Osteocyte (in vitro differentiated cells): Measurements from ENCODE around the gene RGS5. TPM values are rescaled to one million over a fixed set of nuclear protein-coding genes. Genes with fewer than 3 reads are reported as not detected.

Source experiments
- DNase-seq: peaks from one replicate; pipeline ENCODE4 v3.0.0; 2021; ENCODE audit warnings: mixed read lengths; ENCODE audit not compliant: unreplicated experiment; ENCODE audit errors: extremely low spot score
- H3K27ac Mint-ChIP-seq: one replicate; pipeline ENCODE4 v1.8.0; 2021; ENCODE audit warnings: mild to moderate bottlenecking, mixed read lengths; ENCODE audit not compliant: unreplicated experiment
- H3K27me3 Mint-ChIP-seq: one replicate; pipeline ENCODE4 v1.8.0; 2021; ENCODE audit warnings: mixed read lengths; ENCODE audit not compliant: unreplicated experiment
- H3K36me3 Mint-ChIP-seq: one replicate; pipeline ENCODE4 v1.8.0; 2021; ENCODE audit warnings: mixed read lengths; ENCODE audit not compliant: unreplicated experiment
- H3K4me1 Mint-ChIP-seq: one replicate; pipeline ENCODE4 v1.8.0; 2021; ENCODE audit warnings: mixed read lengths; ENCODE audit not compliant: unreplicated experiment
- H3K4me3 Mint-ChIP-seq: one replicate; pipeline ENCODE4 v1.8.0; 2021; ENCODE audit warnings: mild to moderate bottlenecking, moderate library complexity, mixed read lengths; ENCODE audit not compliant: unreplicated experiment
- H3K9me3 Mint-ChIP-seq: one replicate; pipeline ENCODE4 v1.8.0; 2021; ENCODE audit warnings: mixed read lengths; ENCODE audit not compliant: unreplicated experiment
- total RNA-seq: library from RNA; stranded (reverse); gene quantifications from 2 replicates; pipeline ENCODE4 v1.2.1, GENCODE V29; 2021
- TF ChIP-seq, protein P1 (sequence below): fragments of 200-600 bp; sonication (generic); IDR thresholded peaks from 2 replicates; pipeline ENCODE4 v1.5.0; 2021; ENCODE audit warnings: antibody characterized with exemption, mild to moderate bottlenecking, moderate library complexity

Gene RGS5
- total RNA-seq, 1 donor from 2014 or later: 187 TPM

DNA sequence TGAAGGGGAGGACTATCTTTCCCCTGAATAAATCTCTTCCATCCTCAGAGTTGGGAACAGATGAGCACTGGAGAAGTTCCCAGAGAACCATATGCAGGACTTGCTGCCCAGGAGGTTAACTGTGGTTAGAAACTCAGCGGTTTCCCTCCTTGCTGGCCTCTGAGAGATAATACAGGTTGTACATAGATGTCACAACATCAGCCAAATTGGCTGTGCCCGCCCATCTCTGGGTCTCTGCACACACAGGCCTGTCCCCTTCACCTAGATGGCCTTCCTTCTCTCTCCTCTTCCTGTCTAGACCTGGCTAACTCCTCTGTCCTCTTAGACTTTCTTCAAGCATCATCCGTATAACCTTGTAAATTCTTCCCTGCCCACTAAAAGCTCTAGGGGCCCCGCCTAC is 5.7 kb downstream of the RGS5 start:
- H3K27ac Mint-ChIP-seq: no peak overlapping the region
- no peak overlapping the region for H3K4me3 Mint-ChIP-seq
- TF ChIP-seq, protein P1, sequence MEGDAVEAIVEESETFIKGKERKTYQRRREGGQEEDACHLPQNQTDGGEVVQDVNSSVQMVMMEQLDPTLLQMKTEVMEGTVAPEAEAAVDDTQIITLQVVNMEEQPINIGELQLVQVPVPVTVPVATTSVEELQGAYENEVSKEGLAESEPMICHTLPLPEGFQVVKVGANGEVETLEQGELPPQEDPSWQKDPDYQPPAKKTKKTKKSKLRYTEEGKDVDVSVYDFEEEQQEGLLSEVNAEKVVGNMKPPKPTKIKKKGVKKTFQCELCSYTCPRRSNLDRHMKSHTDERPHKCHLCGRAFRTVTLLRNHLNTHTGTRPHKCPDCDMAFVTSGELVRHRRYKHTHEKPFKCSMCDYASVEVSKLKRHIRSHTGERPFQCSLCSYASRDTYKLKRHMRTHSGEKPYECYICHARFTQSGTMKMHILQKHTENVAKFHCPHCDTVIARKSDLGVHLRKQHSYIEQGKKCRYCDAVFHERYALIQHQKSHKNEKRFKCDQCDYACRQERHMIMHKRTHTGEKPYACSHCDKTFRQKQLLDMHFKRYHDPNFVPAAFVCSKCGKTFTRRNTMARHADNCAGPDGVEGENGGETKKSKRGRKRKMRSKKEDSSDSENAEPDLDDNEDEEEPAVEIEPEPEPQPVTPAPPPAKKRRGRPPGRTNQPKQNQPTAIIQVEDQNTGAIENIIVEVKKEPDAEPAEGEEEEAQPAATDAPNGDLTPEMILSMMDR: no peak
- no peak for DNase-seq
- peaks cover 2% of the 10 kb centered on the region for H3K36me3 Mint-ChIP-seq
- peaks cover 50% of the 10 kb centered on the region for H3K4me1 Mint-ChIP-seq
- no peaks in the 10 kb centered on the region for H3K9me3 Mint-ChIP-seq
- no peaks in the 10 kb centered on the region for H3K27me3 Mint-ChIP-seq

DNA sequence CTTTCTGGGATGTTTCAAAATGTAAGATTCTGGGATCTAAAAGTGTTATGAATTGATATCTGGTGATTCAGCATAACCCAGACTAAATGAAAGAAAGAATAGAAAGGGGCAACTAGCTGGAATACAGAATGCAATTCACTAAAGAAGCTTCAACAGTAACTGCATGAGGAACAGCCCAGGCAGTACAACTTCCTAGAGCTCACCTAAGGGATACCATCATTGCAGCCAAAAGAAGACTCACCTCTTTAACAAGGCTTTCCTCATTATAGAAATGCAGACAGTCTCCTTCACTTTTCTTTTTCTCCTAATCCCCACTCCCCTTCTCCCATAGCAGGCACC is 6.3 kb downstream of the RGS5 start:
- DNase-seq: no peak
- H3K36me3 Mint-ChIP-seq: peaks cover 2% of the 10 kb centered on the region
- no peaks in the 10 kb centered on the region for H3K9me3 Mint-ChIP-seq
- no peaks in the 10 kb centered on the region for H3K27me3 Mint-ChIP-seq
- no peak overlapping the region for H3K27ac Mint-ChIP-seq
- TF ChIP-seq, protein P1: no peak
- H3K4me1 Mint-ChIP-seq: peaks cover 44% of the 10 kb centered on the region
- no peak overlapping the region for H3K4me3 Mint-ChIP-seq

DNA sequence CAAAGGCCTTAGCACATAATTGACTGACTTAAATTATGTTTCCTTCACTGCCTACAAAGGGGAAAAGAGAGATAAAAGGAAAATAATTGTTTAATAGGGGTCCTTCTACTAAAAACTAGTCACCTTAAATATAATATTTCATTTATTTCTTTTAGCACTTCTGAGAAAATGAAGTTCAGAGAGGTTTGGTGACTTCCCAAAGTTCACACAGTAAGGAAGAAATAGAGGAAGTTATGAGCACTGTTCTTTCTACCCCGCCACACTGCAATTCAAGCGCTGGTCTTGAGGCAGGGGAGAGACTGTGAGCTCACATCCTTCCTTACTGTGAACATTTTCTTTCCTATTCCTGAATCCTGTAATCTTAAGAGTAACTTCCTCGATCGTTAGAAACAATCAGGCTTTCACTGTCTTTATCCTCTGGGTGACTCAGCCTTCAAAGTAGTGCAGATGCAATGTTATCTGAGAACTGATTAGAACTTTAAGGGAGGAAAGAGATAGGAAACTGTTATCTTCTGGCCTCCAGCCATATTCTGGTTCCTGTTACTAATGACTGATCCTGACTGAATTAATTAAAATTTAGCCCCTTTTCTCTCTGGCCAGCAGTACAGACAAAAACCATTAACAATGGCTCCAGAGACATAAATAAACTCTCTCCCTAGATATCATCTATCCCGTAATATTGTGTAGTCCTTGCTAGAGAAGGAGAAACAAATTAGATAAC is 6.8 kb downstream of the RGS5 start:
- Mint-ChIP-seq H3K4me3 (no peak overlapping the region), H3K27me3 (no peaks in the 10 kb centered on the region), H3K36me3 (peaks cover 4% of the 10 kb centered on the region), H3K9me3 (no peaks in the 10 kb centered on the region), H3K4me1 (peaks cover 42% of the 10 kb centered on the region), H3K27ac (no peak overlapping the region)
- TF ChIP-seq, protein P1: no peak
- DNase-seq: no peak

DNA sequence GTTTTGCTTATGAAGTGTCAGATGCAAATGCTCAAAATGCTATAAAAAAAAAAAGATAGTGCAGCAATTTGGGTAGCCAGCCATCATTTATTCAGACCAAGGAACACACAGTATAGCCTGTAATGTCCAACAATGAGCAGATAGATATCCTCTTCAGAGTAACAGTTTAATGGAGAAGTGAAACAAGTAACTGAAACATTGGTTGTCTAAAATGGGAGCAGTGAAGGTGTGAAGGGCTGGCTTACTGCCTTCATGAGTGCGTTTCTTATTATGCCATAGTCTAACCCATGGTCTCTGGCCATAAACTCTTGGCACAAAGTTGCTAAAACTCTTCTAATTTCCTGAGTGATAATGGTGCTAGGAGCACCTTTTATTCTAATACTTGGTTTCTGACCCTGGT is 11.4 kb downstream of the RGS5 start:
- no peak for DNase-seq
- peaks cover 8% of the 10 kb centered on the region for H3K4me1 Mint-ChIP-seq
- H3K9me3 Mint-ChIP-seq: no peaks in the 10 kb centered on the region
- no peak overlapping the region for H3K27ac Mint-ChIP-seq
- H3K27me3 Mint-ChIP-seq: no peaks in the 10 kb centered on the region
- H3K4me3 Mint-ChIP-seq: no peak overlapping the region
- TF ChIP-seq, protein P1: no peak
- peaks cover 15% of the 10 kb centered on the region for H3K36me3 Mint-ChIP-seq

DNA sequence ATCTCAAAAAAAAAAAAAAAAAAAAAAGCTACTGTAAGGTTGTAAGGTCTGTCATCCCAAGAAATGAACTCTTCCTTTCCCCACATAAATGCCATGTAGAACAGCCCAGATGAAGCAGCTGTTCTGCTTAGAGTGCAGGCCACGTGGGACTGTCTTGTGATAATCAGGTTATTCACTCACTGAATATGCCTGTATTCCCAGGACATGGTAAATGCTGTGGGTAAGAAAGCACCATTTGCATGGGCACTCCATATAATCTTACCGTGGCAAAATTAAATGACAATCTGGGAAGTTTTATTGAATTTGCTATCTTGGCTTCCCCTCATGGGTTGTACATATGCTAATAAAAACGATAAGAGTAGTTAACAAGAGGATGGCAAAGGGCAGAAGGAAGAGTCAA is 13.8 kb downstream of the RGS5 start:
- Mint-ChIP-seq H3K27ac (no peak overlapping the region), H3K36me3 (peaks cover 20% of the 10 kb centered on the region), H3K27me3 (no peaks in the 10 kb centered on the region), H3K9me3 (peaks cover 4% of the 10 kb centered on the region), H3K4me1 (peaks cover 13% of the 10 kb centered on the region), H3K4me3 (no peak overlapping the region)
- DNase-seq: no peak
- TF ChIP-seq, protein P1: no peak
